ENCODE data around the gene CA5B. TPM values are rescaled to one million over a fixed set of nuclear protein-coding genes. Genes with fewer than 3 reads are reported as not detected.

The CA5B gene
- total RNA-seq, 6 experiments from 2014 or later, result 5.1 to 9.1 (median 7.1) TPM

GRCh38 chrX:15781961-15782699 lies 44.1 kb downstream of the CA5B start:
- Mint-ChIP-seq H3K27ac (no peak overlapping the region), H3K36me3 (ENCODE audit: low read depth) (peaks cover 10% of the 10 kb centered on the region; the same call in 1 of the 2 replicates), H3K9me3 (no peaks in the 10 kb centered on the region), H3K4me1 (ENCODE audit: low read depth) (no peaks in the 10 kb centered on the region; the same call in 1 of the 2 replicates), H3K4me3 (no peak overlapping the region; the same call in 1 of the 2 replicates), H3K27me3 (ENCODE audit: insufficient read depth) (peaks cover 2% of the 10 kb centered on the region; the same call in 1 of the 2 replicates)
- DNase-seq, result no peak
- TF ChIP-seq CTCF (IDR thresholded peaks at IDR 0.05), result no peak

GRCh38 chrX:15785176-15785750 lies 47.2 kb downstream of the CA5B start:
- TF ChIP-seq CTCF (IDR thresholded peaks at IDR 0.05), result no peak
- Mint-ChIP-seq H3K9me3 (no peaks in the 10 kb centered on the region), H3K36me3 (ENCODE audit: low read depth) (peaks cover 10% of the 10 kb centered on the region; the same call in 1 of the 2 replicates), H3K27me3 (ENCODE audit: insufficient read depth) (peaks cover 2% of the 10 kb centered on the region; the same call in 1 of the 2 replicates), H3K4me1 (ENCODE audit: low read depth) (no peaks in the 10 kb centered on the region; the same call in 1 of the 2 replicates), H3K27ac (no peak overlapping the region), H3K4me3 (no peak overlapping the region)
- no peak for DNase-seq

- no peak for TF ChIP-seq CTCF (IDR thresholded peaks at IDR 0.05)
- DNase-seq, result no peak
- Mint-ChIP-seq H3K9me3 (no peaks in the 10 kb centered on the region), H3K4me1 (ENCODE audit: low read depth) (no peaks in the 10 kb centered on the region; the same call in 1 of the 2 replicates), H3K4me3 (no peak overlapping the region), H3K36me3 (ENCODE audit: low read depth) (peaks cover 10% of the 10 kb centered on the region; the same call in 1 of the 2 replicates), H3K27ac (no peak overlapping the region), H3K27me3 (ENCODE audit: insufficient read depth) (no peaks in the 10 kb centered on the region)
Measured at GRCh38 chrX:15786915-15787314, 48.8 kb downstream of the CA5B start.

GRCh38 chrX:15789979-15790768 lies 52.1 kb downstream of the CA5B start, which contains the start of gene ZRSR2:
Gene ZRSR2 (plus strand): TSS chrX:15790484. CDS start chrX:15790496, 12 bp downstream.
- Mint-ChIP-seq H3K36me3 (ENCODE audit: low read depth) (no peaks in the 10 kb centered on the region; the same call in 1 of the 2 replicates), H3K4me1 (ENCODE audit: low read depth) (no peaks in the 10 kb centered on the region), H3K27ac (no peak within 1 kb of the TSS), H3K9me3 (no peaks in the 10 kb centered on the region), H3K27me3 (ENCODE audit: insufficient read depth) (no peaks in the 10 kb centered on the region), H3K4me3 (no peak within 1 kb of the TSS)
- peak; percentile 66 for DNase-seq
- no peak for TF ChIP-seq CTCF (IDR thresholded peaks at IDR 0.05)

GRCh38 chrX:15790769-15791290 lies 52.8 kb downstream of the CA5B start:
- TF ChIP-seq CTCF (IDR thresholded peaks at IDR 0.05), result no peak
- no peak for DNase-seq
- Mint-ChIP-seq H3K9me3 (no peaks in the 10 kb centered on the region), H3K27ac (no peak overlapping the region), H3K36me3 (ENCODE audit: low read depth) (no peaks in the 10 kb centered on the region), H3K4me1 (ENCODE audit: low read depth) (no peaks in the 10 kb centered on the region), H3K4me3 (no peak overlapping the region), H3K27me3 (ENCODE audit: insufficient read depth) (no peaks in the 10 kb centered on the region)

Data from HFFc6 (cell line).